Head of caudate nucleus (tissue), 42 donors: ENCODE data around the gene RHO.

Source experiments
- DNase-seq, 42 donors: peaks; one replicate each; pipeline versions ENCODE4 v3.0.0 to v3.0.0-alpha.2; 2020 to 2021; ENCODE audit warnings: mixed read lengths in 7 of 42
- intact Hi-C: fragments of 100-400 bp; cut with DNase I; formaldehyde crosslinking; loops from one replicate; pipeline ENCODE4 v1.15.0; 2022

The RHO gene

GRCh38 chr3:129564981-129565644 is 36.7 kb downstream of the RHO start:
- no peak for DNase-seq
- intact Hi-C loops, result no loop called here

GRCh38 chr3:129565902-129566301 is 37.5 kb downstream of the RHO start:
- intact Hi-C loops, result no loop called here

GRCh38 chr3:129567176-129567705 is 38.8 kb downstream of the RHO start:
- intact Hi-C loops, result no loop called here
- no peak for DNase-seq

More at GRCh38 chr3:129565902-129566301, 37.5 kb downstream of the RHO start:
- DNase-seq, result no peak

GRCh38 chr3:129567939-129568338 is 39.5 kb downstream of the RHO start:
- intact Hi-C loops, result no loop called here
- no peak for DNase-seq

- DNase-seq, result no peak
- intact Hi-C loops, result no loop called here
Observed at GRCh38 chr3:129569856-129570255, 41.4 kb downstream of the RHO start.

- DNase-seq, result no peak
- intact Hi-C loops, result no loop called here
Observed at GRCh38 chr3:129571605-129572547, 43.4 kb downstream of the RHO start.

- intact Hi-C loops, result no loop called here
- no peak for DNase-seq
Observed at GRCh38 chr3:129572603-129573002, 44.2 kb downstream of the RHO start.

- intact Hi-C loops, result no loop called here
- DNase-seq, result no peak
Observed at GRCh38 chr3:129573493-129573892, 45.1 kb downstream of the RHO start.

- DNase-seq, result no peak
- intact Hi-C loops, result no loop called here
Observed at GRCh38 chr3:129574206-129574605, 45.8 kb downstream of the RHO start.

- no peak for DNase-seq
- intact Hi-C loops, result no loop called here
Observed at GRCh38 chr3:129575233-129575996, 47.0 kb downstream of the RHO start.

GRCh38 chr3:129575997-129576384 is 47.6 kb downstream of the RHO start:
- no peak for DNase-seq
- intact Hi-C loops, result no loop called here

- DNase-seq, result peak in 5 of 42 donors; percentile 13 to 60 (median 33)
- intact Hi-C loops, result no loop called here
Observed at GRCh38 chr3:129576514-129577352, 48.3 kb downstream of the RHO start.

GRCh38 chr3:129577366-129577765 is 48.9 kb downstream of the RHO start:
- DNase-seq, result peak in 7 of 42 donors; percentile 30 to 56 (median 48)
- intact Hi-C loops, result no loop called here

GRCh38 chr3:129577925-129578786 is 49.7 kb downstream of the RHO start:
- DNase-seq, result peak in 8 of 42 donors; percentile 15 to 54 (median 34)
- intact Hi-C loops, result no loop called here

- intact Hi-C loops, result no loop called here
- no peak for DNase-seq
Observed at GRCh38 chr3:129579991-129580390, 51.6 kb downstream of the RHO start.

GRCh38 chr3:129581623-129582022 is 53.2 kb downstream of the RHO start:
- no peak for DNase-seq

GRCh38 chr3:129582799-129583198 is 54.4 kb downstream of the RHO start:
- intact Hi-C loops, result no loop called here
- no peak for DNase-seq

More at GRCh38 chr3:129581623-129582022, 53.2 kb downstream of the RHO start:
- intact Hi-C loops, result no loop called here

- no peak for DNase-seq
- intact Hi-C loops, result no loop called here
Observed at GRCh38 chr3:129583289-129583688, 54.9 kb downstream of the RHO start.
